PFSK-1 (cell line): ENCODE results near the gene SORCS3.

Experiments
- POLR2AphosphoS5 ChIP-seq: IDR thresholded peaks from 2 replicates; pipeline ENCODE4 v1.6.1; 2012; ENCODE audit warnings: low read depth, mild to moderate bottlenecking, control low read depth, low read length, moderate library complexity
- REST ChIP-seq, 2 experiments: IDR thresholded peaks; 2 replicates each; pipeline versions ENCODE4 v1.6.1 to v1.8.0; 2011 to 2012; ENCODE audit warnings: low read depth in 2 of 2, low read length in 2 of 2, control low read depth in 1 of 2, inconsistent platforms in 1 of 2, mild to moderate bottlenecking in 1 of 2, moderate library complexity in 1 of 2; ENCODE audit not compliant: insufficient read depth in 1 of 2
- SIN3A ChIP-seq: IDR thresholded peaks from 2 replicates; pipeline ENCODE4 v1.6.1; 2012; ENCODE audit warnings: mild to moderate bottlenecking, low read length, moderate library complexity, borderline replicate concordance; ENCODE audit not compliant: insufficient read depth
- TAF1 ChIP-seq: IDR thresholded peaks from 2 replicates; pipeline ENCODE4 v1.6.1; 2012; ENCODE audit warnings: low read length, control low read depth, borderline replicate concordance; ENCODE audit not compliant: insufficient read depth

- TF ChIP-seq REST (IDR thresholded peaks at IDR 0.05; ENCODE audit: insufficient read depth in 1 of 2, low read depth in 2 of 2, low read length in 2 of 2) (no peak), SIN3A (no peak), POLR2AphosphoS5 (no peak), TAF1 (no peak)
Measured at GRCh38 chr10:104804880-104805279, 163.8 kb downstream of the SORCS3 start.
